ENCODE measurements around the gene CLBA1. TPM values are rescaled to one million over a fixed set of nuclear protein-coding genes. Genes with fewer than 3 reads are reported as not detected.

Gene CLBA1
- total RNA-seq, 1 experiment from 2014 or later = 14.8 TPM

DNA sequence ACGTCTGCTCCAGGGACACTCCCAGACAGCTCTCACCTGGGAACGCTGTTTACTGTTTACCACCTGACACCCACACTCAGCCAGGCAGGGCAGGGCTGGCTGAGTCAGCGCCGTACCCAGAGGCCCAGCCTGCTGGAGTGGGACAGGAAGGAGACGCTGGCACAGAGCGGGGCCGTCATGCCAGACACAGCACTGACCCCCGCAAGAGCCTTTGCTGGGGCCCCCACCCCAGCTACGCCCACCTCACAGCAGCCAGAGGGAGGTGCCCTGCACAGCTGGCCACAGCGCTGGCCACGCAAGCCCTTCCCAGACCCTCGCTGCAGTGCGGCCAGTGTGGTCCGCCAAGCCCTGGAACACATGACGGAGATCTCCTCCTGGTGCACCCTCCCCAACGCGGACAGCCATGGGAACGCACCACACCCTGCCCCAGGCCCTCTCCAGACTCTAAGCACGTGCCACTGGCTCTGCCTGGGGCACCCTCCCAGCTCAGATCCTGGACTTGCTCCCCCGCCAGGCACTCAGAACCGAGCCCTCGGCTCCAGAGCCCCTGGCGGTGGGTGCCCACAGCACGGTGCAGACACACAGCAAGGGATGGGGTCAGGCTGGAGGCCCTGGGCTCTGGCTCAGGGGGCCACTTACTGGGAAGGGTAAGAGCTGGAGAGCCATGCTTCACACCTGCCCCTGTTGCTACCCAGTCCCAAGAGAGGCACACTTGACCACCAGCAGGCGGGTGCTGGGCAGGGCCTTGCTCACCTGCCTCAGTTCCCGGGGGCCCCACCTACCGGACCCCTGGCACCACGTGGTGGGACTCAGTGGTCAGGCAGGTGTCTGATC is 13.1 kb upstream of the CLBA1 start (continued):
- no peak for TF ChIP-seq ELF1 (IDR thresholded peaks at IDR 0.05; ENCODE audit: borderline replicate concordance, low read depth)
- no peak for TF ChIP-seq SRF (IDR thresholded peaks at IDR 0.05; ENCODE audit: low read depth)

DNA sequence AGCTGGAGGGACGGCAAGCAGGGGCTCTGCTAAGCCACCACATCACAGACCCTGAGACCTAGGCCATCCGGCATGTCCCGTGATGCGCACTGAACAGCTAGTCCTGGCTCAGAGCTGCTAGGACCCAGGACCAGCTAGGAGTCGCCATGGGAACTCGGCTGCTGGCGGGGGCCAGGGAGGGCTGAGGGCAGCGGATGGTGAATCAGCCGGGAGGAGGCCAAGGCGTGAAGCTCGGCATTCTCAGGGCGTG is 12.5 kb upstream of the CLBA1 start:
- Histone ChIP-seq H3K4me1 (ENCODE audit: control insufficient read depth in 1 of 2, insufficient read depth in 2 of 2, low read length in 2 of 2) (peaks cover 77 to 98% of the 10 kb centered on the region in 2 experiments), H3K36me3 (ENCODE audit: control insufficient read depth in 1 of 2, insufficient read depth in 2 of 2, low read length in 2 of 2) (no peaks in the 10 kb centered on the region), H3K4me2 (ENCODE audit: low read length) (peak overlapping the region; percentile 90), H3K79me2 (ENCODE audit: insufficient read depth, low read length) (peaks cover 4% of the 10 kb centered on the region; the same call in 1 of the 2 replicates), H2AFZ (ENCODE audit: low read depth, low read length, poor library complexity, severe bottlenecking) (no peak overlapping the region), H3K9me3 (ENCODE audit: control insufficient read depth in 1 of 2, insufficient read depth in 1 of 2, low read depth in 1 of 2, low read length in 2 of 2) (no peaks in the 10 kb centered on the region), H3K4me3 (replicated peaks in 1 of 2; ENCODE audit: low read depth in 1 of 2, low read length in 2 of 2) (peak overlapping the region; percentile 31 to 41), H3K27ac (ENCODE audit: low read depth, low read length) (peak overlapping the region; percentile 98), H3K9ac (ENCODE audit: low read length) (peak overlapping the region; percentile 80), H4K20me1 (ENCODE audit: insufficient read depth) (no peaks in the 10 kb centered on the region), H3K27me3 (ENCODE audit: insufficient read depth, low read length) (no peaks in the 10 kb centered on the region), H3K9me2 (ENCODE audit: insufficient read depth) (no peaks in the 10 kb centered on the region)
- TF ChIP-seq POLR2A (IDR thresholded peaks at IDR 0.05; ENCODE audit: borderline replicate concordance, extremely low read depth, insufficient read depth, insufficient read length) (no peak), EZH2phosphoT487 (IDR thresholded peaks at IDR 0.05; ENCODE audit: borderline replicate concordance) (no peak), CBX3 (IDR thresholded peaks at IDR 0.05; ENCODE audit: low read depth) (no peak), SP1 (IDR thresholded peaks at IDR 0.05; ENCODE audit: low read depth) (no peak), POLR2AphosphoS5 (IDR thresholded peaks at IDR 0.05; ENCODE audit: low read depth, low read length) (no peak; the same call in 1 of the 2 replicates), CEBPB (IDR thresholded peaks at IDR 0.05; ENCODE audit: low read depth) (no peak), TCF7L2 (IDR thresholded peaks at IDR 0.05; ENCODE audit: borderline replicate concordance, extremely low read depth, insufficient read depth, insufficient read length) (no peak), SIN3A (IDR thresholded peaks at IDR 0.05; ENCODE audit: low read depth) (no peak)
- TF ChIP-seq, protein P1, sequence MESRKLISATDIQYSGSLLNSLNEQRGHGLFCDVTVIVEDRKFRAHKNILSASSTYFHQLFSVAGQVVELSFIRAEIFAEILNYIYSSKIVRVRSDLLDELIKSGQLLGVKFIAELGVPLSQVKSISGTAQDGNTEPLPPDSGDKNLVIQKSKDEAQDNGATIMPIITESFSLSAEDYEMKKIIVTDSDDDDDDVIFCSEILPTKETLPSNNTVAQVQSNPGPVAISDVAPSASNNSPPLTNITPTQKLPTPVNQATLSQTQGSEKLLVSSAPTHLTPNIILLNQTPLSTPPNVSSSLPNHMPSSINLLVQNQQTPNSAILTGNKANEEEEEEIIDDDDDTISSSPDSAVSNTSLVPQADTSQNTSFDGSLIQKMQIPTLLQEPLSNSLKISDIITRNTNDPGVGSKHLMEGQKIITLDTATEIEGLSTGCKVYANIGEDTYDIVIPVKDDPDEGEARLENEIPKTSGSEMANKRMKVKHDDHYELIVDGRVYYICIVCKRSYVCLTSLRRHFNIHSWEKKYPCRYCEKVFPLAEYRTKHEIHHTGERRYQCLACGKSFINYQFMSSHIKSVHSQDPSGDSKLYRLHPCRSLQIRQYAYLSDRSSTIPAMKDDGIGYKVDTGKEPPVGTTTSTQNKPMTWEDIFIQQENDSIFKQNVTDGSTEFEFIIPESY (IDR thresholded peaks at IDR 0.05; ENCODE audit: extremely low read depth, insufficient replicate concordance, low read length) = no peak
- DNase-seq (ENCODE audit: low read depth, low spot score) (no peak), ATAC-seq (no peak)
- BruUV-seq (replicated peaks) = no TSS peak
- ChIA-PET POLR2A (interaction anchor here (0.6 to 2.5 kb wide), 12 partner anchors 10 to 220 kb away, joined by 3 to 10 read pairs (median 5); partner anchors contain the start of genes CDCA4, CLBA1 and SIVA1), CTCF (interaction anchor here (0.8 to 5.3 kb wide), 12 partner anchors 12 to 508 kb away, joined by 3 to 56 read pairs (median 4); partner anchors contain the start of genes BRF1, CDCA4 and CLBA1), RAD21 (ENCODE audit: low non-redundant PET in 1 of 2, low total read pairs in 2 of 2, uncharacterized antibody in 2 of 2, unreplicated experiment in 2 of 2) (interaction anchor here (0.6 to 0.7 kb wide), 3 partner anchors 40 to 77 kb away, joined by 3 to 8 read pairs (median 3); no protein-coding TSS in a partner anchor)
- intact Hi-C loops (cut with micrococcal nuclease) = loop anchor here (2.0 to 10.0 kb wide), 4 partner anchors 48 to 192 kb away; partner anchors contain the start of genes CDCA4 and JAG2

Measured in HCT116 (cell line).